Heart right ventricle (tissue), 16 donors: ENCODE results near the gene ZNF778. TPM values are rescaled to one million over a fixed set of nuclear protein-coding genes. Genes with fewer than 3 reads are reported as not detected.

ENCODE experiments used
- ATAC-seq, 8 donors: fragments of 200-7000 bp; cut with Tn5 transposase; one replicate each; pipeline ENCODE4 v1.9.1; 2020; ENCODE audit warnings: mild to moderate bottlenecking in 8 of 8, moderate library complexity in 8 of 8, moderate number of reproducible peaks in 1 of 8
- DNase-seq, 2 donors: peaks; one replicate each; pipeline ENCODE4 v3.0.0-alpha.2; 2020
- H3K27ac ChIP-seq, 10 donors: fragments of 200-600 bp; sonication (generic) in 2 of 10; one replicate each; pipeline versions ENCODE4 v1.5.0 to v1.8.0; 2020 to 2022; ENCODE audit warnings: mild to moderate bottlenecking in 3 of 10
- H3K27me3 ChIP-seq, 7 donors: fragments of 200-600 bp; one replicate each; pipeline ENCODE4 v1.8.0; 2021 to 2022; ENCODE audit warnings: mild to moderate bottlenecking in 2 of 7
- H3K36me3 ChIP-seq, 9 donors: fragments of 200-600 bp; sonication (generic) in 1 of 9; one replicate each; pipeline versions ENCODE4 v1.5.0 to v1.8.0; 2020 to 2022; ENCODE audit warnings: mild to moderate bottlenecking in 2 of 9
- H3K4me1 ChIP-seq, 9 donors: fragments of 200-600 bp; sonication (generic) in 1 of 9; one replicate each; pipeline versions ENCODE4 v1.5.0 to v1.8.0; 2020 to 2022; ENCODE audit warnings: mild to moderate bottlenecking in 4 of 9
- H3K4me3 ChIP-seq, 10 donors: fragments of 200-600 bp; sonication (generic) in 2 of 10; one replicate each; pipeline versions ENCODE4 v1.5.0 to v1.8.0; 2020 to 2022; ENCODE audit warnings: mild to moderate bottlenecking in 7 of 10, moderate library complexity in 2 of 10
- H3K9me3 ChIP-seq, 11 donors: fragments of 200-600 bp in 10 of 11; sonication (generic) in 2 of 11; one replicate each; pipeline versions ENCODE4 v1.5.0 to v1.8.0; 2013 to 2022; ENCODE audit warnings: mild to moderate bottlenecking in 2 of 11, control low read depth in 1 of 11, moderate library complexity in 1 of 11
- WGBS, 2 donors: extraction: QIAGEN DNeasy Blood & Tissue Kit; methylation state at CpG; one replicate each; pipeline ENCODE4 v1.1.7; 2013; ENCODE audit warnings: inconsistent platforms in 1 of 2; 5-methylcytosine and 5-hydroxymethylcytosine counted together
- intact Hi-C, 10 donors: fragments of 100-400 bp; cut with DNase I; formaldehyde crosslinking; loops; one replicate each; pipeline versions ENCODE4 v1.11.1 to v1.14.2; 2022
- polyA plus RNA-seq, 2 donors: library from polyadenylated mRNA; stranded (reverse); fragments of 200-250 nt; gene quantifications; one replicate each; pipeline ENCODE4 v1.2.3, GENCODE V29; 2013
- total RNA-seq, 10 donors: library from RNA; stranded (reverse); fragmentation: NEBNext Ultra II Directional in 3 of 10; extraction: Animal tissue kit (Norgen Biotek cat#: 25700) in 3 of 10; gene quantifications; one replicate each; pipeline versions ENCODE4 v1.2.1 to v1.2.4, GENCODE V29; 2021 to 2023
- TF ChIP-seq, protein P1 (sequence below), 9 donors: fragments of 200-600 bp; sonication (generic) in 2 of 9; IDR thresholded peaks; one replicate each; pipeline versions ENCODE4 v1.5.0 to v1.8.0; 2021 to 2022; ENCODE audit warnings: antibody characterized with exemption in 9 of 9, mild to moderate bottlenecking in 5 of 9, moderate library complexity in 1 of 9
- donor health status: Arrhythmogenic right ventricular cardiomyopathy.
- donor health status: ischemic (EF 13 %, LVEDD 7.1; RV severe dilation, severe dysfunction).
- donor health status: healthy with polysubstance abuse.
- donor health status: DM: no; HTN: yes; CAD: no.
- donor health status: DM: no; HTN: no; CAD: no.
- donor health status: ischemic (EF 25% LVEDD 6.9; RV normal size, moderate dysfunction).
- donor health status: ischemic (EF 25% LVEDD 5.7; RV mildly dilated, moderate dysfunction).
- donor health status: healthy.
- donor health status: DM: yes; HTN: yes; CAD: no.
- donor health status: Ischemic cardiomyopathy.
- donor health status: ischemic (EF 35%, LVEDD 5.7; RV mildly dilated, moderate dysfunction).
- donor health status: nonischemic (EF 11% LVEDD 7.7; RV severe dilation, severe dysfunction).
- donor health status: DM: yes; HTN: yes; CAD: no.
- donor health status: PGD.
- donor health status: ischemic (EF 29% LVEDD 5.4; RV normal size, mild dysfunction).
- donor health status: nonischemic (EF 23%, LVEDD 6.1; RV moderate dilation, normal function).

The ZNF778 gene
- total and polyA plus RNA-seq, 12 donors: 1.7 to 11.3 (median 8.2) TPM

DNA sequence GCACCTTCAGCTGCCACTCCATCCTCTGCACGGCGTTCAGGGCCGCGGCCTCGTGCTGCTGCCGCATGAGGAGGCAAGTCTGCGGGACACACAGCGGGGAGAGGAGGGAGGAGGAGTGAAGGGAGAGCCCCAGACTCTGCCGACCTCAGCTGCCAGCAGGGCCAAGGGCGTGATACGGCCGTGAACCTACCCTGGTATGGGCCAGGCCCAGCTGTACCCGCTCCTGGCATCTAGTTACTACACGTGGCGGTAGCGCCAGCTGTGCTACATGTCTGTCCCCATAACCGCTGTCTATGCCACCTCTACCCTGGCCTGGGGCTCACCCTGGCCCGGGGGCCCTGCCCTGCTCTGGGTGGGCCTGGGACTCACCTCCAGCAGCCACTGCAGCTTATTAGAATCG, 51.1 kb downstream of the ZNF778 start:
- H3K9me3 ChIP-seq: peaks cover 0 to under 1% (median 0%) of the 10 kb centered on the region in 11 donors
- no peaks in the 10 kb centered on the region for H3K4me1 ChIP-seq
- intact Hi-C loops: no loop called here
- DNase-seq (no peak), ATAC-seq (peak in 1 of 8 donors; percentile 22)
- peaks cover 0 to 82% (median 45%) of the 10 kb centered on the region in 9 donors for H3K36me3 ChIP-seq
- 94% methylated on average over 19 of the region's 19 CpGs for WGBS, 2 donors
- no peak overlapping the region for H3K4me3 ChIP-seq
- H3K27me3 ChIP-seq: no peaks in the 10 kb centered on the region
- H3K27ac ChIP-seq: no peak overlapping the region
- TF ChIP-seq, protein P1, sequence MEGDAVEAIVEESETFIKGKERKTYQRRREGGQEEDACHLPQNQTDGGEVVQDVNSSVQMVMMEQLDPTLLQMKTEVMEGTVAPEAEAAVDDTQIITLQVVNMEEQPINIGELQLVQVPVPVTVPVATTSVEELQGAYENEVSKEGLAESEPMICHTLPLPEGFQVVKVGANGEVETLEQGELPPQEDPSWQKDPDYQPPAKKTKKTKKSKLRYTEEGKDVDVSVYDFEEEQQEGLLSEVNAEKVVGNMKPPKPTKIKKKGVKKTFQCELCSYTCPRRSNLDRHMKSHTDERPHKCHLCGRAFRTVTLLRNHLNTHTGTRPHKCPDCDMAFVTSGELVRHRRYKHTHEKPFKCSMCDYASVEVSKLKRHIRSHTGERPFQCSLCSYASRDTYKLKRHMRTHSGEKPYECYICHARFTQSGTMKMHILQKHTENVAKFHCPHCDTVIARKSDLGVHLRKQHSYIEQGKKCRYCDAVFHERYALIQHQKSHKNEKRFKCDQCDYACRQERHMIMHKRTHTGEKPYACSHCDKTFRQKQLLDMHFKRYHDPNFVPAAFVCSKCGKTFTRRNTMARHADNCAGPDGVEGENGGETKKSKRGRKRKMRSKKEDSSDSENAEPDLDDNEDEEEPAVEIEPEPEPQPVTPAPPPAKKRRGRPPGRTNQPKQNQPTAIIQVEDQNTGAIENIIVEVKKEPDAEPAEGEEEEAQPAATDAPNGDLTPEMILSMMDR (IDR thresholded peaks at IDR 0.05): no peak

DNA sequence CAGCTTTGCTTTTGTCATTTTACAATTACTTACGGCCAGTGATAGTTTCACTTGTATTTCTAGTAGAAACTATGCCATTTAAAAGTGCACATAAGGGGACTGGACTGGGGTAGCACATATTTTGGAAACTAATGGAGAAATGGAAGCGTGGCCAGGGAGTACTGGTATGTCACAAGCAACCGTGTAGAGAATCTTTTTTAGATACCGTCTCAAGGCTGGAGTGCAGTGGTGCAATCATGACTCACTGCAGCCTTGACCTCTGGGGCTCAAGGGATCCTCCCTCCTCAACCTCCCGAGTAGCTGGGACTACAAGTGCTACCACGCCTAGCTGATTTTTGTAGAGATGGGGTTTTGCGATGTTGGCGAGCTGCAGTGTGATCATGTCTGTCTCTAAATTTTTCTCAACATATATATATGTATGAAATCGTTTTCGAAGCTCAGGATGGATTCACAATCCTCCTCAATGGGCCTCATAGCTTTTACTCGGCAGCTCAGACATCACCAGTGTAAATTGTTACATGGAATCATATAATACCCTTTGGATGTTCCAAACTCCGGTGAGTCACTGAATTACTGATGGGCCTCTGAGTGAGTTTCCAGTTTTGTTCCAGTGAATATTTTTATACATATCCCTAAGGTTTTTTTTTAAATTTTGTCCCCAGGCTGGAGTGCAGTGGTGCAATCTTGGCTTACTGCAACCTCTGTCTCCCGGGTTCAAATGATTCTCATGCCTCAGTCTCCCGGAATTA, 51.7 kb downstream of the ZNF778 start:
- TF ChIP-seq, protein P1 (IDR thresholded peaks at IDR 0.05): no peak
- ATAC-seq: no peak
- Histone ChIP-seq H3K4me1 (no peaks in the 10 kb centered on the region), H3K36me3 (peaks cover 0 to 88% (median 51%) of the 10 kb centered on the region in 9 donors), H3K9me3 (no peaks in the 10 kb centered on the region), H3K27me3 (no peaks in the 10 kb centered on the region), H3K27ac (no peak overlapping the region), H3K4me3 (no peak overlapping the region)
- intact Hi-C loops: no loop called here
- WGBS, 2 donors: 85% methylated on average over 14 of the region's 14 CpGs
- no peak for DNase-seq

DNA sequence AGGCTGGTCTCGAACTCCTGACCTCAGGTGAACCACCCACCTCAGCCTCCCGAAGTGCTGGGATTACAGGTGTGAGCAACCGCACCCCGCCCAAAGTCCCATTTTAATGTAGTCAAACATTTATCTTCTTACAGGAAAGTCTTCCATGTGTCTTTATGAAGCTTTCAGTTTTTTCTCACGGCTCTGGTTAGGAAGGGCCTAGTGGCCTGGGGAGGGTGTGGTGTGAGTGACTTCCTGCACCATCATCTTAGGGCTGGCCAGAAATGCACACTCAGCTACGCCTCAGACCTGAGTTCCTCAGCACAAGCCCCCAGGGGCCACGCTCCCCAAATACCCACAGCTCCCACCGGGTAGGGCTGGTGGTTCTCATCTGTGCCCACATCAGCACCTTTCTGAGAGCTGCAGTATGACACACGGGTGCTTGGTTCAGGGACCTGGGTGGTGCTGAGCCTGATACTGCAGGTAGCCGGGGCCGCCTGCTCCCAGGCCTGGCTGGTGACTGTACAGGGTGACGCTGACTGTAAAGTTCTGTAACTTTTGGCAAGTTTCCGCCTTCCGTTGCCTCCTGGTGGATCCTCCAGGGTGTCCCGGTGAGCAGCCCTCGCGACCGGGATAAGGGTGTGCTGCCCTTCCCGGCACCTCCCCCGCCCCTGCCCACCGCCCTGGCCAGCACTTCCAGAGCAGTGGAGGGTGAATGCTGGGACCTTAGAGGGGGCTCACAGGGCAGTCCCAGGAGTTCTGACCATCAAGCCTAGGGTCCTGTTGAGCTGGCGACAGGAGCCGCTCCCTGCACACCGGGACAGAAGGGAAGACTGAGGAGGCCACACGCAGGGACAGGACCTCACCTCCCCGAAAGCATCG, 52.5 kb downstream of the ZNF778 start:
- H3K4me3 ChIP-seq: no peak overlapping the region
- no peak overlapping the region for H3K27ac ChIP-seq
- H3K9me3 ChIP-seq: no peaks in the 10 kb centered on the region
- H3K27me3 ChIP-seq: no peaks in the 10 kb centered on the region
- intact Hi-C loops: no loop called here
- 92 to 95% methylated on average over 27 of the region's 27 CpGs for WGBS, 2 donors
- TF ChIP-seq, protein P1 (IDR thresholded peaks at IDR 0.05): no peak
- no peak for DNase-seq
- H3K4me1 ChIP-seq: no peaks in the 10 kb centered on the region
- ATAC-seq: peak in 1 of 8 donors; percentile 10
- peaks cover 4 to 92% (median 58%) of the 10 kb centered on the region in 9 donors for H3K36me3 ChIP-seq

DNA sequence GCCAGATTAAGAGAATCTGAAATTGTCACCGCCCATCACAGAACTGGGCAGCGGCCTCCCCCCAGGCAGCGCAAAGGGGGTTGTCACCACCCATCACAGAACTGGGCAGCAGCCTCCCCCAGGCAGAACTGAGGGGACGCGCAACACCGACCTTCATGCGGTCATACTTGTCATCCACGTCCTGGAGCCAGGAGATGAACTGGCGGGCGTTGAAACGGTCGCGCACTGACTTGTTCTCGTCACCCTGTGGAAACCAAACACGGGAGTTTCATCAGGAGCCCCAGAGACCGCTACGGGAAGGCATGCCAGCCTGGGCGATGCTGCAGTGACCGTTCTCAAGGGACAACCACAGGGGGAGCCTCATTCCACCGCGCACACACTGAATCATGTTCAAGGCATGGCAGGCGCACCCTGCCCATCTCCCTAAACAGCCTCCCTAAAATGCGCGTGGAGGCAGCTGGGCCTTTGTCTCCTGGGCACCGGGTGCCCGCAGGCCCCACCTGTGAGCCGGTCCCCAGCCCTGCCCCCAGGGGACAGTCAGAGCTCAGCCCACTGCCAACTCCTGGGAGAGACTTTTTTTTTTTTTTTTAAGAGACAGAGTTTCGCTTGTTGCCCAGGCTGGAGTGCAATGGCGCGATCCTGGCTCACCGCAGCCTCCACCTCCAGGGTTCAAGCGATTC, 53.3 kb downstream of the ZNF778 start:
- H3K9me3 ChIP-seq: no peaks in the 10 kb centered on the region
- no peaks in the 10 kb centered on the region for H3K4me1 ChIP-seq
- DNase-seq (no peak), ATAC-seq (no peak)
- H3K27ac ChIP-seq: no peak overlapping the region
- TF ChIP-seq, protein P1 (IDR thresholded peaks at IDR 0.05): no peak
- WGBS, 2 donors: 95 to 96% methylated on average over 32 of the region's 32 CpGs
- intact Hi-C loops: no loop called here
- H3K36me3 ChIP-seq: peaks cover 4 to 92% (median 57%) of the 10 kb centered on the region in 9 donors
- no peak overlapping the region for H3K4me3 ChIP-seq
- no peaks in the 10 kb centered on the region for H3K27me3 ChIP-seq
